Peyer's patch (tissue), 4 donors: Measurements from ENCODE around the gene SCRN2. TPM values are rescaled to one million over a fixed set of nuclear protein-coding genes. Genes with fewer than 3 reads are reported as not detected.

ENCODE experiments used
- DNase-seq, 3 donors: peaks; one replicate each; pipeline ENCODE4 v3.0.0-alpha.2; 2017 to 2019
- H3K27ac ChIP-seq, 4 donors: fragments of 200-600 bp; sonication (generic); one replicate each; pipeline ENCODE4 v1.5.1; 2016 to 2019
- H3K27me3 ChIP-seq, 2 donors: fragments of 200-600 bp; sonication (generic); one replicate each; pipeline ENCODE4 v1.5.1; 2019
- H3K36me3 ChIP-seq, 3 donors: fragments of 200-600 bp; sonication (generic); one replicate each; pipeline ENCODE4 v1.5.1; 2016 to 2019
- H3K4me1 ChIP-seq, 4 donors: fragments of 200-600 bp; sonication (generic); one replicate each; pipeline ENCODE4 v1.5.1; 2016 to 2019
- H3K4me3 ChIP-seq, 4 donors: fragments of 200-600 bp; sonication (generic); 1 replicate in 3 of 4; 2 replicates in 1 of 4; pipeline ENCODE4 v1.5.1; 2016 to 2019; ENCODE audit warnings: mild to moderate bottlenecking in 1 of 4
- H3K9me3 ChIP-seq, 4 donors: fragments of 200-600 bp; sonication (generic); one replicate each; pipeline ENCODE4 v1.5.1; 2016 to 2019; ENCODE audit warnings: mild to moderate bottlenecking in 1 of 4
- POLR2A ChIP-seq, 2 donors: fragments of 450-650 bp; IDR thresholded peaks; one replicate each; pipeline ENCODE4 v1.5.1; 2017; ENCODE audit warnings: antibody characterized with exemption in 2 of 2, mild to moderate bottlenecking in 2 of 2, moderate library complexity in 2 of 2
- total RNA-seq, 4 donors: library from RNA; depleted of rRNA; stranded (reverse); fragments of >200 nt; gene quantifications; one replicate each; pipeline ENCODE4 v1.1.0, GENCODE V29; 2016
- TF ChIP-seq, protein P1 (sequence below), 6 experiments: fragments of 450-650 bp in 4 of 6; fragments of 200-600 bp in 2 of 6; sonication (generic) in 1 of 6; IDR thresholded peaks; one replicate each; pipeline ENCODE4 v1.5.1; 2017 to 2019; ENCODE audit warnings: antibody characterized with exemption in 6 of 6, mild to moderate bottlenecking in 3 of 6, moderate library complexity in 1 of 6

Gene SCRN2
- 100 to 1,000 TPM in 2 of 4 donors, 10 to 100 TPM in 2; 56.2 to 126 (median 86.9) TPM for total RNA-seq

DNA sequence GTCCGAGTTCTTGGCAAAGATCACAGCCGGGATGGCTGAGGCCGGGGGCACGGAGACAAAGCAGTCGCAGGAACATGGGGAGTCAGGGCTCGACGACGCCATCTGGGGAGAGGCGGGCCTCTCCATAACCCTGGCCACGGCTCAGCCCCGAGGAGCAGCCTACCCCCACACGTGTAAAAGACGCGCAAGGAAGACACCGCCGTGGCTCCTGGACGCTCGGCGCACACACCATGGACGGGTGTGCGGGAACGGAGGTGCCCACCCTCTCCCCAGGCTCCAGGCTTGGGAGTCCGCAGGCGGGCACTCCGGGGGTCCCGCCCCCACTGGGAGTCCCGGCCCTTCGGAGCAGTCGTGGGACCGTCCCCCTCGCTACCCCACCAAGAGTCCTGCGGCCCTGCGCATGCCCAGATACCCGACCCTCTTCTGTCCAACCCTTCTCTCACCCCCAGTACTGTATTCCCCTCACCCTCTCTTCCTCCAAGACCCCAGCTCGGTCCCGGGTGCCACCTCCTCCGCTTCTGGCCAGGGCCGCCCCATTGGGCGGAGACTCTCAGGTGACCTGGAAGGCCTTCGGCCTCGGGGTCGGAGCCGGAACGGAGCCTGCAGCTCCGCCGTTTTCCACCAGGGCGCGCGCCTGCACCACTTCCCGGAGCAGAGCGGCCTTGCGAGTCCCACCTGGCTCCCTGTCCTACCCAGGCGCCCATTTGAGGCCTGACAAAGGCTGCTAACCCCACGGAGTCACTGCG, at the start of gene SCRN2:
Gene SCRN2 (minus strand): TSS at position 532 of the 746 bp plus-strand sequence. CDS start 430 bp downstream, at position 102.
- Histone ChIP-seq H3K27ac (peak within 1 kb of the TSS; percentile 65 to 79 (median 78)), H3K9me3 (no peaks in the 10 kb centered on the region), H3K27me3 (no peaks in the 10 kb centered on the region), H3K4me3 (peak within 1 kb of the TSS; percentile 67 to 99 (median 82)), H3K4me1 (peaks cover 7 to 46% (median 11%) of the 10 kb centered on the region in 4 donors), H3K36me3 (peaks cover 0 to 30% (median 0%) of the 10 kb centered on the region in 3 donors)
- peak; percentile 87 to 97 (median 96) for DNase-seq
- peak in 1 of 2 donors; percentile 22 for TF ChIP-seq POLR2A (IDR thresholded peaks at IDR 0.05)
- TF ChIP-seq, protein P1, sequence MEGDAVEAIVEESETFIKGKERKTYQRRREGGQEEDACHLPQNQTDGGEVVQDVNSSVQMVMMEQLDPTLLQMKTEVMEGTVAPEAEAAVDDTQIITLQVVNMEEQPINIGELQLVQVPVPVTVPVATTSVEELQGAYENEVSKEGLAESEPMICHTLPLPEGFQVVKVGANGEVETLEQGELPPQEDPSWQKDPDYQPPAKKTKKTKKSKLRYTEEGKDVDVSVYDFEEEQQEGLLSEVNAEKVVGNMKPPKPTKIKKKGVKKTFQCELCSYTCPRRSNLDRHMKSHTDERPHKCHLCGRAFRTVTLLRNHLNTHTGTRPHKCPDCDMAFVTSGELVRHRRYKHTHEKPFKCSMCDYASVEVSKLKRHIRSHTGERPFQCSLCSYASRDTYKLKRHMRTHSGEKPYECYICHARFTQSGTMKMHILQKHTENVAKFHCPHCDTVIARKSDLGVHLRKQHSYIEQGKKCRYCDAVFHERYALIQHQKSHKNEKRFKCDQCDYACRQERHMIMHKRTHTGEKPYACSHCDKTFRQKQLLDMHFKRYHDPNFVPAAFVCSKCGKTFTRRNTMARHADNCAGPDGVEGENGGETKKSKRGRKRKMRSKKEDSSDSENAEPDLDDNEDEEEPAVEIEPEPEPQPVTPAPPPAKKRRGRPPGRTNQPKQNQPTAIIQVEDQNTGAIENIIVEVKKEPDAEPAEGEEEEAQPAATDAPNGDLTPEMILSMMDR (IDR thresholded peaks at IDR 0.05): peak; percentile 96 to 99 (median 98)

DNA sequence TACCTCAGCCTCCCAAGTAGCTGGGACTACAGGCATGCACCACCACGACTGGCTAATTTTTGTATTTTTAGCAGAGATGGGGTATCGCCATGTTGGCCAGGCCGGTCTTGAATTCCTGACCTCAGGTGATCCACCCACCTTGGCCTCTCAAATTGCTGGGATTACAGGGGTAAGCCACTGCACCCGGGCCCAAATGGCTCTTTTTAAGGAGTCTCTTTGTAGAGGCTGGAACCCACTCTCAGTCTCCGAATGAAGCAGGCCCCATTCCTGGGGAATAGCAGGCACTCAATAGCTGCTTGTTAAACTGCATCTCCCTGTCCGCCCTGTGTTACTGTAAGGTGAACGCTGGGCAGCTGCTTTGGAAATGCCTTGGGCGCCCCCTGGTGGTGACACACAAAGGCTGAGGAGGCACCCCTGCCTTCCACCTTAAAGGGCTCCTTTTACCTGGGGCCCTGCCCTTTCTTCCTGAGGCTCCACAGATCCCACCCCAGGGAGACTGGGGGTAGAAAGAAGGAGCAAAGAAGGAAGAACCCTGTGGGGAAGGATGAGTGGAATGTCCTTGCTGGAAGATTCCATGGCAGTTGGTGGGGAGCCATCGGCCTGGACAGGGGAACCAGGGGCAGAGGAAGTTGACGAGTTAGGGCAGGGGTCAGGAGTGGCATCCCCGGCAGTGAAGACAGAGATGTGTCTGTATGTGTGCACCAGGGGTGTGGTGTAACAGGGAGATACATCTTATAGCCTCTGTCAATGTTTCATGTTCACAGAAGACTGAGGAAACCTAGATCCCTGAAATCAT, 48.9 kb upstream of the SCRN2 start:
- DNase-seq: peak; percentile 91 to 97 (median 94)
- TF ChIP-seq, protein P1 (IDR thresholded peaks at IDR 0.05): peak; percentile 76 to 99 (median 98)
- no peak for TF ChIP-seq POLR2A (IDR thresholded peaks at IDR 0.05)
- Histone ChIP-seq H3K9me3 (no peaks in the 10 kb centered on the region), H3K27ac (no peak overlapping the region), H3K4me1 (peaks cover 0 to 20% (median 1%) of the 10 kb centered on the region in 4 donors), H3K4me3 (no peak overlapping the region), H3K27me3 (no peaks in the 10 kb centered on the region), H3K36me3 (no peaks in the 10 kb centered on the region)

DNA sequence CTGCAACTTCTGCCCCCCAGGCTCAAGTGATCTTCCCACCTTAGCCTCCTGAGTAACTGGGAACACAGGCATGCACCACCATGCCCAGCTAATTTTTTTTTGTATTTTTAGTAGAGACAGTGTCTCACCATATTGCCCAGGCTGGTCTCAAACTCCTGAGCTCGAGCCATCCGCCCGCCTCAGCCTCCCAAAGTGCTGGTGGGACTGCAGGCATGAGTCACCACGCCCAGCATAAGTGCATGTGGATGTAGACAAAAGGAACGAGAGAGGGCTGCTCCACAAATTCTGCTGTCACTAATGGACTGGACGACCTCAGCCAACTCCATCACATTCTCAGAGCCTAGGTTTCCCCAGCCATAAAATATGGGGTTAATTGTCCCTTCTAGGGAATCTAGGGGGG, 47.2 kb upstream of the SCRN2 start:
- Histone ChIP-seq H3K27ac (no peak overlapping the region), H3K4me1 (peaks cover 0 to 29% (median 4%) of the 10 kb centered on the region in 4 donors), H3K9me3 (no peaks in the 10 kb centered on the region), H3K4me3 (no peak overlapping the region), H3K36me3 (no peaks in the 10 kb centered on the region), H3K27me3 (no peaks in the 10 kb centered on the region)
- TF ChIP-seq, protein P1 (IDR thresholded peaks at IDR 0.05): no peak
- no peak for DNase-seq

DNA sequence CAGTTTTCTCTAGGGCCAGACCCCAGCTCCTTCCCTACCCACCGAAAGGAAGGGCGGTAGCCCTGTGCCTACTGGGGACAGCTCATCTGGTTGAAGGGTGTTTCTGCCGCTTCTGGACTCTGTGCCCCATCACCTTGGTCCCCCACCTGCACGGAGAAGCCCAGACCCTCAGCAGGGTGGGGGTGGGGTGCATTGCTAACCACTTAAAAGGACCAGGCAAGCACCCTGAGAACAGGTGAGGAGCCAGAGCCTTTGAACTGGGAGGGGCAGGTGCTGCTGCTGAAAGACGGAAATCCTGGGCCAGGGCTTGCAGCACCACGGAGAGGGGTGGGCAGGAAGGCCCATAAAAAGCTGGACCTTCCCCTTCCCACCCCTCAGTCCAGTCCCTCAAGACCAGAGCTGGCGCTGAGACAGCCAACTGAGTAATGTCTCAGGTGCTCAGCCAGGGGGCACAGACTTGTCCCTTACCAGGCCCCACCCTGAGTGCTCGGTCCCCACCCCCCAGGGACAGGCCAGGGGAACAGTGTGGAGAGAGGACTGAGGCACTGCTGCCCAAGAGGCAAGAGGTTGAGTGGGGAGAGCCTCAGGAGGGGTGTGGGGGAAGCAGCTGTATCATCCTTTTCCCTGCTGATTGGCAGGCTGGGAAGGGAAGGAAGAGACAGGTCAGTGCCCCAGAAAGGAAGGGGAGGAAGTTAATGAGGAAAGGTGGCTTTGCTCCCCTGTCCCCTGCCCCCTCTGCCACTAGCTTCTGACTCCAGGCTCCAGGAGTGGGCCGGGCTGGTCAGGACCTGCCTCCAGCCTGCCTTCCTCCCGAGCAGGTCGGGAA, 44.0 kb upstream of the SCRN2 start:
- no peaks in the 10 kb centered on the region for H3K27me3 ChIP-seq
- peaks cover 0 to 53% (median 8%) of the 10 kb centered on the region in 4 donors for H3K4me1 ChIP-seq
- peak; percentile 33 to 55 for TF ChIP-seq POLR2A (IDR thresholded peaks at IDR 0.05)
- TF ChIP-seq, protein P1 (IDR thresholded peaks at IDR 0.05): peak in 3 of 6 experiments; percentile 19 to 30 (median 22)
- no peaks in the 10 kb centered on the region for H3K36me3 ChIP-seq
- peak in 2 of 3 donors; percentile 85 to 86 for DNase-seq
- peak overlapping the region in 3 of 4 donors; percentile 71 to 98 (median 93) for H3K27ac ChIP-seq
- H3K9me3 ChIP-seq: no peaks in the 10 kb centered on the region
- peak overlapping the region in 2 of 4 donors; percentile 8 to 22 for H3K4me3 ChIP-seq

DNA sequence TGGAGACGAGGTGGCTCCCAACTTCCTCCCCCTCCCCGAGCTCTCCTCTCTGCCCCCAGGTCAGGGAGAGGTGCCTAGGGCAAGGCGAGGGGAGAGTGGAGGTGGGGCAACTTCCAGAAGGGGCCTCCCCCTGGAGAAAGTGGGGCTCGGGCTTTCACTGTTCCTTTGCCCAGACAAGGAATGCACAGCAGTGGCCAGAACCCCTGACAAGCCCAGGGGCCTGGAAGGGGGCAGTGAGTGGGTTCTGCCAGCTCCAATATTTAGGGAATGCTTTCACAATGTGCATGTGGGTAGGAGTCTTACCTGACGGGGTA, 43.3 kb upstream of the SCRN2 start:
- H3K9me3 ChIP-seq: no peaks in the 10 kb centered on the region
- peak overlapping the region in 1 of 4 donors; percentile 3 for H3K4me3 ChIP-seq
- TF ChIP-seq, protein P1 (IDR thresholded peaks at IDR 0.05): no peak
- no peak for TF ChIP-seq POLR2A (IDR thresholded peaks at IDR 0.05)
- H3K27ac ChIP-seq: peak overlapping the region in 3 of 4 donors; percentile 71 to 98 (median 93)
- H3K27me3 ChIP-seq: no peaks in the 10 kb centered on the region
- DNase-seq: no peak
- no peaks in the 10 kb centered on the region for H3K36me3 ChIP-seq
- peaks cover 0 to 53% (median 8%) of the 10 kb centered on the region in 4 donors for H3K4me1 ChIP-seq
